SK-N-MC (cell line): Measurements from ENCODE around the gene TRAPPC4.

Experiments used
- EZH2 ChIP-seq: fragments of 200-600 bp; sonication (generic); IDR thresholded peaks from one replicate; pipeline ENCODE4 v1.6.1; 2017; ENCODE audit warnings: antibody characterized with exemption
- FOXP2 ChIP-seq: optimal IDR thresholded peaks from 2 replicates; pipeline ENCODE3; 2011; ENCODE audit warnings: mild to moderate bottlenecking, moderate library complexity; ENCODE audit not compliant: insufficient read depth; ENCODE audit errors: extremely low read length, control extremely low read depth
- POLR2AphosphoS5 ChIP-seq: IDR thresholded peaks from 2 replicates; pipeline ENCODE4 v1.6.1; 2012; ENCODE audit warnings: mild to moderate bottlenecking, low read depth, low read length, borderline replicate concordance

DNA sequence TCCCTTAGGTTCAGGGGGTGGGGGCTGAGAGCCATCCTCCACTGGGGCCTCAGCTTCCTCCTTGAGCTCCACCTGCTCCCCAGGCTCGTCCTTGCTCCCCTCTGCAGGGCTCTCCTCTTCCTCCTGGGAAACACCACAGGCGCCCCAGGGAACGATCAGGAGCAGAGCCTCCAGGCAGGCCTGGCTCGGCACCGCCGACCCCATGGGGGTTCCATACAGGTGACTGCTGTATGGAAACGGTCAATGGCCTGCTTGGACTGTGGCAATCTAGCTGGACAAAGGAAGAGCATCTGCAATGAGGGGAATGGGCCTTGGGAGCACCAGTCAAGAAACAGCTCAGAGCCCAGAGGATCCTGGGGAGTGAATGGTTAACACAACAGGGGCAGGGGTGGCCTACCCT lies 30.5 kb downstream of the TRAPPC4 start:
- TF ChIP-seq POLR2AphosphoS5: no peak
- TF ChIP-seq EZH2: no peak
- TF ChIP-seq FOXP2: no peak
